ENCODE results near the gene MCTS1.
"Not testable (repeated sequence)": the region's sequence is repeated elsewhere in the genome, so short reads cannot be mapped to it uniquely, and the experiment has no call there.

MCTS1 gene

GRCh38 chrX:120629667-120630537 is 26.0 kb downstream of the MCTS1 start, which contains the start of gene C1GALT1C1:
Gene C1GALT1C1 (minus strand): TSS chrX:120630054. CDS start chrX:120627166, 2,888 bp downstream.
- DNase-seq (ENCODE audit: low read depth in 2 of 2), result peak; percentile 78 to 83

GRCh38 chrX:120638619-120639018 is 34.7 kb downstream of the MCTS1 start:
- no peak for DNase-seq (ENCODE audit: low read depth in 2 of 2)

- DNase-seq (ENCODE audit: low read depth in 2 of 2), result no peak
These were observed 39.0 kb downstream of the MCTS1 start for GRCh38 chrX:120642871-120643270.

- DNase-seq (ENCODE audit: low read depth in 2 of 2), result no peak
These were observed 43.2 kb downstream of the MCTS1 start for GRCh38 chrX:120647127-120647526.

GRCh38 chrX:120652256-120652655 is 48.4 kb downstream of the MCTS1 start:
- DNase-seq (ENCODE audit: low read depth in 2 of 2), result not testable (repeated sequence)

- no peak for DNase-seq (ENCODE audit: low read depth in 2 of 2)
These were observed 49.1 kb downstream of the MCTS1 start for GRCh38 chrX:120653000-120653399.

GRCh38 chrX:120660637-120661036 is 56.7 kb downstream of the MCTS1 start:
- DNase-seq (ENCODE audit: low read depth in 2 of 2), result no peak
